ENCODE measurements around the gene MAST4. TPM values are rescaled to one million over a fixed set of nuclear protein-coding genes. Genes with fewer than 3 reads are reported as not detected.

MAST4 gene
- total RNA-seq, 4 donors from 2014 or later = 19.5 to 44.1 (median 24.1) TPM

DNA sequence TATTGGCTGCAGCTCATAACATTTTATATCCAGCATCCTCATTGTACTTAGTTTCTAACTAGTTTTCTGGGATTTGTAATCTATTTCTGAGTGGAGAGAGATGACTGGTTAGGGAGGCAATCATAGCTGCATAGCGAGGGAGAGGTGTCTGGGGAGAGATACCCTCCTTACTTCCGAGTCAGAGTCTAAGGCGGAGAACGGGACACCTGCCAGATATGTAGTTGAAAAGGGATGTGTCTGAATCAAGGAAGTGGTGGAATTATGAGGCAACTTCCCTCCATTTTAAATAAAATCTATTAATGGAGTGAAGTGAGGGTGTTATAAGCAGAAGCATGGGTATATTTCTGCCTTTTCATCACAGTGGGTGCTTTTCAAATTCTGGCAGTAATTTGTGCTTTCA is 126.5 kb downstream of the MAST4 start:
- H3K27me3 ChIP-seq = no peaks in the 10 kb centered on the region
- no peaks in the 10 kb centered on the region for H3K9me3 ChIP-seq
- no peaks in the 10 kb centered on the region for H3K36me3 ChIP-seq
- DNase-seq (ENCODE audit: low spot score in 2 of 2) = no peak
- H3K27ac ChIP-seq = no peak overlapping the region
- no peak overlapping the region for H3K4me3 ChIP-seq
- TF ChIP-seq, protein P1, sequence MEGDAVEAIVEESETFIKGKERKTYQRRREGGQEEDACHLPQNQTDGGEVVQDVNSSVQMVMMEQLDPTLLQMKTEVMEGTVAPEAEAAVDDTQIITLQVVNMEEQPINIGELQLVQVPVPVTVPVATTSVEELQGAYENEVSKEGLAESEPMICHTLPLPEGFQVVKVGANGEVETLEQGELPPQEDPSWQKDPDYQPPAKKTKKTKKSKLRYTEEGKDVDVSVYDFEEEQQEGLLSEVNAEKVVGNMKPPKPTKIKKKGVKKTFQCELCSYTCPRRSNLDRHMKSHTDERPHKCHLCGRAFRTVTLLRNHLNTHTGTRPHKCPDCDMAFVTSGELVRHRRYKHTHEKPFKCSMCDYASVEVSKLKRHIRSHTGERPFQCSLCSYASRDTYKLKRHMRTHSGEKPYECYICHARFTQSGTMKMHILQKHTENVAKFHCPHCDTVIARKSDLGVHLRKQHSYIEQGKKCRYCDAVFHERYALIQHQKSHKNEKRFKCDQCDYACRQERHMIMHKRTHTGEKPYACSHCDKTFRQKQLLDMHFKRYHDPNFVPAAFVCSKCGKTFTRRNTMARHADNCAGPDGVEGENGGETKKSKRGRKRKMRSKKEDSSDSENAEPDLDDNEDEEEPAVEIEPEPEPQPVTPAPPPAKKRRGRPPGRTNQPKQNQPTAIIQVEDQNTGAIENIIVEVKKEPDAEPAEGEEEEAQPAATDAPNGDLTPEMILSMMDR (IDR thresholded peaks at IDR 0.05) = no peak
- no peak for TF ChIP-seq EP300 (IDR thresholded peaks at IDR 0.05)
- no peak for TF ChIP-seq POLR2A (IDR thresholded peaks at IDR 0.05)
- peaks cover 0 to 10% (median 0%) of the 10 kb centered on the region in 4 donors for H3K4me1 ChIP-seq
- WGBS, 2 donors = 58 to 62% methylated on average over 4 of the region's 4 CpGs

DNA sequence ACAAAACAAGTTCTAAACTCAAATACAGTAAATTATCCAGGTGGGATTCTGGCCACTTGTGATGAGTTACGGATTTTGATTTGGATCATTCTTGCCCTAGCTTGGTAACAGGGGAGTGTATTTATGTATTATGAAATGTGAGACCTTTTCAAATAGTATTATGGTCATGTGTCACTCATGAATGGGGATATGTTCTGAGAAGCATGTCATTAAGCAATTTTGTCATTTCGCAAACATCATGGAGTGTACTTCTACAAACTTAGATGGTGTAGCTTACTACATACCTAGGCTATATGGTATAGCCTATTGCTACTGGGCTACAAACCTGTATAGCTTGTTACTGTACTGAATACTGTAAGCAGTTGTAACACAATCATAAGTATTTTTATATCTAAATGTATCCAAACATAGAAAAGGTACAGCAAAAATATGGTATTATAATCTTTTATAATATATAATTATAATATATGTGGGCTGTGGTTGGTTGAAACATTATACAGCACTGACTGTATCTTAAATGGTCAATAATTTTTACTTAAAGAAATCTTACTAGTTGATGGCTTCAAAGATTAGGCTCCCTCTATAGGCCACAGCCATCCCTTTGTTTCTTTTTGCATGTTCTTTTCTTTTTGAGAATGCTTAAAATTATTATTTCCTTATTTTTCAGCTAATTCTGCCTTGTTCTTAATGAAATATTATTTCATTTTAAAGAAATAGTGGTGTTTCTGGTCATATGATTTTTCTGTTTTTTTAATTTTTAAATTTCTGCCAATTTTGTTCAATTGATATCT is 128.4 kb downstream of the MAST4 start:
- no peak for DNase-seq (ENCODE audit: low spot score in 2 of 2)
- H3K9me3 ChIP-seq = no peaks in the 10 kb centered on the region
- H3K27me3 ChIP-seq = no peaks in the 10 kb centered on the region
- H3K4me1 ChIP-seq = no peaks in the 10 kb centered on the region
- TF ChIP-seq POLR2A (IDR thresholded peaks at IDR 0.05) (no peak), EP300 (IDR thresholded peaks at IDR 0.05) (no peak)
- TF ChIP-seq, protein P1 (IDR thresholded peaks at IDR 0.05) = no peak
- H3K4me3 ChIP-seq = no peak overlapping the region
- WGBS, 2 donors = 95 to 99% methylated on average over 2 of the region's 2 CpGs
- no peaks in the 10 kb centered on the region for H3K36me3 ChIP-seq
- H3K27ac ChIP-seq = no peak overlapping the region

DNA sequence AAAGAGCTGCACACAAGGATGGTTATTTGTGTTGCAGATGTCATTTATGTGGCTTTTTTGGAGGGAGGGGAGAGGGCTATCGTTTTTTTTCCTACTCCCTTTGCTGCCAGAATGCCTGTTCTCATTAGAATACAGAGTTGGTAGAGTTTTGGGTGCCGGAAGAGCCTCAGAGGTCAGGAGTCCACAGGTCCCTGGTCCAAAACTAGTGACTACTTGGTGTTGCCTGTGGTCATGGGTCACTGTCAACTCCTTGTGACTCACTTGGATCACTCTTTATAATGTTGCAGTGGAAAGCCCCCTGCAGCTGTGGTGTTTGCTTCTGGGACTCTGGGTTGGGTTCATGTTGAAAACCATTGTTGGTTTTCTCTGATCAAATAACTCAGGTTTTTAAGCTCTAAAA is 131.4 kb downstream of the MAST4 start:
- TF ChIP-seq POLR2A (IDR thresholded peaks at IDR 0.05) = no peak
- no peak for TF ChIP-seq EP300 (IDR thresholded peaks at IDR 0.05)
- TF ChIP-seq, protein P1 (IDR thresholded peaks at IDR 0.05) = no peak
- Histone ChIP-seq H3K4me3 (no peak overlapping the region), H3K27ac (no peak overlapping the region), H3K27me3 (no peaks in the 10 kb centered on the region), H3K4me1 (no peaks in the 10 kb centered on the region), H3K36me3 (no peaks in the 10 kb centered on the region), H3K9me3 (no peaks in the 10 kb centered on the region)
- 80 to 88% methylated on average over 2 of the region's 2 CpGs for WGBS, 2 donors
- no peak for DNase-seq (ENCODE audit: low spot score in 2 of 2)

DNA sequence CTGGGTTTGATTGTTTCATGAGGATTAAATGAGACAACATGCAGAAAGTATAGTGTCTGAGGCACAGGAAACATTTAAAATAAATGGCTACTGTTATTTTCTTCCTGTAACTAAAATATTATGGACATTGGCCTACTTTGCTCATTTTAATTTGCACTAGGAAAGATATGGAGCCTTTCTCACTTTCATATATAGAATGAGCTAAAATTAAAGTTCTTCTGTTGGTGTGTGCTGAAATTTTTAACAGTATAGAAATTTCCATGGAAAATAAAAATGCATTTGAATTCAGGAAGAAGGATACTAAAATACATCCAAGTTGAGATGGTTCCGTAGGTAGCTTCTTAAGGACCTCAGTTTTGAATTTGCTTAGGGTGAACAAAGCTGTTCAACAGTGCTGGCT is 131.9 kb downstream of the MAST4 start:
- no peak for DNase-seq (ENCODE audit: low spot score in 2 of 2)
- Histone ChIP-seq H3K36me3 (no peaks in the 10 kb centered on the region), H3K27ac (no peak overlapping the region), H3K4me1 (no peaks in the 10 kb centered on the region), H3K9me3 (no peaks in the 10 kb centered on the region), H3K27me3 (no peaks in the 10 kb centered on the region), H3K4me3 (no peak overlapping the region)
- TF ChIP-seq, protein P1 (IDR thresholded peaks at IDR 0.05) = no peak
- TF ChIP-seq EP300 (IDR thresholded peaks at IDR 0.05) (no peak), POLR2A (IDR thresholded peaks at IDR 0.05) (no peak)
- 91 to 93% methylated on average over 1 of the region's 1 CpG for WGBS, 2 donors

DNA sequence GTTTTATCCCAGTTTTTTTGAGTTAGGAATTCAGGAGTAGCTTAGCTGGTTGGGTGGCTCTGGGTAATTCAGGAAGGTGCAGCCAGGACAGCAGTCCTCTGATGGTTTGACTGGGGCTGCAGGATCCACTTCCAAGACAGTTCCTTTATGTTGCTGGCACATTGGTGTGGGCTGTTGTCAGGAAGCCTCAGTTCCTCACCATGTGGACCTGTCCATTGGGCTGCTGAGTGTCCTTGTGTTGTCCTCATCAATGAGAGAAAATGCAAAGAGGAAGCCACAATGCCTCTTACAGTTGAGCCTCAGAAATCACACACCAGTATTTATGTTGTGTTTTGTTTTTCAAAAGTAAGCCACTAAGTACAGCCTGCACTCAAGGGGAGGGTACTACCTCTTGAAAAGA is 140.9 kb downstream of the MAST4 start:
- Histone ChIP-seq H3K36me3 (no peaks in the 10 kb centered on the region), H3K27ac (no peak overlapping the region), H3K4me3 (no peak overlapping the region), H3K9me3 (no peaks in the 10 kb centered on the region), H3K27me3 (no peaks in the 10 kb centered on the region), H3K4me1 (peaks cover 0 to 3% (median 0%) of the 10 kb centered on the region in 4 donors)
- TF ChIP-seq, protein P1 (IDR thresholded peaks at IDR 0.05) = no peak
- TF ChIP-seq EP300 (IDR thresholded peaks at IDR 0.05) (no peak), POLR2A (IDR thresholded peaks at IDR 0.05) (no peak)
- no peak for DNase-seq (ENCODE audit: low spot score in 2 of 2)

Measured in tibial nerve (tissue), 4 donors.